Dedifferentiated amniotic fluid mesenchymal stem cell (primary cell): ENCODE measurements around the gene FBN1.

Experiments
- DNase-seq: peaks from one replicate; pipeline ENCODE4 v3.0.0-alpha.2; 2016; ENCODE audit errors: extremely low spot score

The FBN1 gene

GRCh38 chr15:48370460-48370859 lies 275.0 kb downstream of the FBN1 start:
- DNase-seq = peak; percentile 81

- DNase-seq = no peak
Observed at GRCh38 chr15:48367483-48367882, 278.0 kb downstream of the FBN1 start.

- no peak for DNase-seq
Observed at GRCh38 chr15:48366584-48367312, 278.8 kb downstream of the FBN1 start.

- DNase-seq = no peak
Observed at GRCh38 chr15:48365575-48365974, 279.9 kb downstream of the FBN1 start.

DNA sequence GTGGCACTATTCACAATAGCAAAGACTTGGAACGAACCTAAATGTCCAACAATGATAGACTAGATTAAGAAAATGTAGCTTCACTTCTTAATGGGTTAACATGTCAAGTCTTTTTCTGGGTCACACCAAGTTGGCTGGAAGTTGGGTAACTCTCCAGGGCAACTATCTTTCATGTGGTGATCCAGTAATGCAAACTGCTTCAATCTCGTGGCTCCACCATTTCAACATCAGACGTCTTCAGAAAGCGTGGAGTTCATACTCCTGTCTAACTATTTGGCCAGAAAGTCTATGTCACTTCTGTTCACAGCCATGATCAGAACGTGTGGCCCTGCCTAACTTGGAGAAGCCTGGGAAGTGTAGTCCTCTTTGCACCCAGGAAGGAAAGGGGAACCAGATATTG lies 282.0 kb downstream of the FBN1 start:
- no peak for DNase-seq

DNA sequence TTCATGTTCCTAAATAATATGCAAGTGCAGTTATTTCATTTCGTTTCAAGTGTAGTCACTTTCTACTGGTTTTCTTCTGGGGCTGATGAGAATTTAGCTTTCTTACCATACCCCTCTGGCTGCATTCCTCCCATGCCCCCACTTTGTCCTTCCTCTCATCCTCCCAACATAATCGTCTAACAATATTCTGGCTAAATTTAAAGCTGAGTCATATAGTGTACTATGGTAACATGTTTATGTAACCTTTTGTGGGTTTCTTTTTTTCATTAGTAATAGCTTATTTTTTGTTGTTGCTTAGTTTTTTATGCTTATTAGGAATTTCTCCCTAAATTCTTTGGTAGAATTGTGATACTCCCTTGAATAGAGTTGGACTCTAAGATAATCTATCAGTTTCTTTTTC lies 283.8 kb downstream of the FBN1 start:
- no peak for DNase-seq

DNA sequence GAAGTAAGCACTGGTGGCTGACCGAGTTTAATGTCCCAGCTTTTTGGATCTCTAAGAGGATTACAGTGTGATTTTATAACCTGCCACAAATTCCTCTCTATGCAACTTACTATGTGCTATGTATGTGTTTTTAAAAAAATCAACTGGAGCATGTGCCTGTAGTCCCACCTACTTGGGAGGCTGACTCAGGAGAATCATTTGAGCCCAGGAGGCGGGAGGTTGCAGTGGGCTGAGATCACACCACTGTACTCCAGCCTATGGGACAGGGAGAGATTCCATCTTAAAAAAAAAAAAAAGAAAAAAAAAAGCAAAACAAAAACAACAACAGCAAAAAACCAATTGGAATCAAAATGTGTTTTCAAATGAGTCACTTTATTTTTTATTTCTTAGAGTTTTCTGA lies 284.7 kb downstream of the FBN1 start:
- DNase-seq = no peak
